K562 (cell line): ENCODE measurements around the gene NRN1L. TPM values are rescaled to one million over a fixed set of nuclear protein-coding genes. Genes with fewer than 3 reads are reported as not detected.

Experiments
- ASH1L ChIP-seq: fragments of 450-650 bp; IDR thresholded peaks from 2 replicates; pipeline ENCODE4 v1.6.1; 2018; ENCODE audit warnings: borderline replicate concordance, mild to moderate bottlenecking, low read depth; ENCODE audit not compliant: partially characterized antibody
- CHCHD3 ChIP-seq: fragments of 250-450 bp; sonication (Bioruptor Pico); IDR thresholded peaks from 2 replicates; pipeline ENCODE4 v2.1.2; 2022; ENCODE audit warnings: mild to moderate bottlenecking
- COPS2 ChIP-seq: fragments of 450-650 bp; conservative IDR thresholded peaks from 2 replicates; pipeline ENCODE4 v1.6.1; 2016; ENCODE audit warnings: mild to moderate bottlenecking, moderate library complexity
- E2F3 ChIP-seq: fragments of 250-450 bp; sonication (Bioruptor Pico); IDR thresholded peaks from 2 replicates; pipeline ENCODE4 v1.4.0; 2020; ENCODE audit warnings: mild to moderate bottlenecking
- FUS ChIP-seq: fragments of 200-400 bp; formaldehyde crosslinking; optimal IDR thresholded peaks from 2 replicates; pipeline ENCODE3; 2017; ENCODE audit warnings: low read depth, low read length
- HMBOX1 ChIP-seq: sonication (generic); IDR thresholded peaks from 2 replicates; pipeline ENCODE4 v1.6.1; 2016
- KDM5B ChIP-seq: fragments of 200-600 bp; sonication (generic); IDR thresholded peaks from 2 replicates; pipeline ENCODE4 v1.6.1; 2012; ENCODE audit warnings: low read depth, mild to moderate bottlenecking, moderate library complexity, low read length, control low read depth, inconsistent platforms; ENCODE audit not compliant: insufficient replicate concordance
- LARP7 ChIP-seq: fragments of 450-650 bp; IDR thresholded peaks from 2 replicates; pipeline ENCODE4 v1.6.1; 2016
- MCM7 ChIP-seq, 2 experiments: fragments of 450-650 bp; IDR thresholded peaks; 2 replicates each; pipeline ENCODE4 v1.6.1; 2016 to 2018
- NELFE ChIP-seq: IDR thresholded peaks from 2 replicates; pipeline ENCODE4 v1.6.1; 2011; ENCODE audit warnings: mild to moderate bottlenecking; ENCODE audit not compliant: insufficient read depth, insufficient read length
- NFRKB ChIP-seq: fragments of 450-650 bp; IDR thresholded peaks from 2 replicates; pipeline ENCODE4 v1.6.1; 2016; ENCODE audit warnings: low read depth
- NONO ChIP-seq, 2 experiments: fragments of 200-400 bp in 1 of 2; fragments of 450-650 bp in 1 of 2; formaldehyde crosslinking in 1 of 2; IDR thresholded peaks; 2 replicates each; pipeline ENCODE4 v1.6.1; 2017; ENCODE audit warnings: low read depth in 2 of 2, mild to moderate bottlenecking in 2 of 2, moderate library complexity in 2 of 2, low read length in 1 of 2
- PTTG1 ChIP-seq: fragments of 450-650 bp; IDR thresholded peaks from 2 replicates; pipeline ENCODE4 v1.6.1; 2016; ENCODE audit warnings: low read depth, mild to moderate bottlenecking, missing genetic modification characterization, missing compliant biosample characterization
- TFE3 ChIP-seq: fragments of 450-650 bp; formaldehyde crosslinking; IDR thresholded peaks from 2 replicates; pipeline ENCODE4 v1.4.0; 2020; ENCODE audit warnings: mild to moderate bottlenecking, mixed read lengths
- ZBED1 ChIP-seq: IDR thresholded peaks from 2 replicates; pipeline ENCODE4 v1.6.1; 2014
- ZMIZ1 ChIP-seq, 2 experiments: fragments of 150-350 bp in 1 of 2; IDR thresholded peaks; 2 replicates each; pipeline ENCODE4 v1.6.1; 2012 to 2016; ENCODE audit warnings: low read depth in 2 of 2, low read length in 2 of 2, mild to moderate bottlenecking in 1 of 2, moderate library complexity in 1 of 2
- ZNF695 ChIP-seq: fragments of 450-650 bp; formaldehyde crosslinking; IDR thresholded peaks from 2 replicates; pipeline ENCODE4 v1.4.0; 2020; ENCODE audit warnings: mild to moderate bottlenecking, moderate library complexity
- polyA plus RNA-seq, 8 experiments: library from polyadenylated mRNA; depleted of rRNA in 4 of 8; stranded (reverse) in 5 of 8; unstranded in 3 of 8; fragments of >200 nt; fragmentation: Nextera tagmentation in 2 of 8; fragmentation: Illumina TruSeq in 1 of 8; extraction: Ambion mirVana in 2 of 8; extraction: Trizol in 1 of 8; gene quantifications; 2 replicates each; pipeline versions ENCODE4 v1.2.1 to v1.2.3, GENCODE V29; 2011 to 2014; ENCODE audit warnings: inconsistent platforms in 1 of 8, missing spikeins in 1 of 8
- total RNA-seq, 7 experiments: library from RNA; depleted of rRNA in 6 of 7; stranded (reverse); fragments of >200 nt in 6 of 7; fragmentation: Illumina TruSeq in 2 of 7; extraction: Trizol in 2 of 7; gene quantifications; 2 replicates each; pipeline versions ENCODE4 v1.2.1 to v1.2.3, GENCODE V29; 2011 to 2021; ENCODE audit warnings: low replicate concordance in 1 of 7
- TF ChIP-seq, protein P1 (sequence below): fragments of 450-650 bp; formaldehyde crosslinking; IDR thresholded peaks from 2 replicates; pipeline ENCODE4 v1.4.0; 2022; ENCODE audit warnings: missing genetic modification characterization
- TF ChIP-seq, protein P2 (sequence below): conservative IDR thresholded peaks from 2 replicates; pipeline ENCODE4 v1.6.1; 2011; ENCODE audit warnings: low read depth, mild to moderate bottlenecking, low read length; ENCODE audit not compliant: control insufficient read depth

Gene NRN1L
- total and polyA plus RNA-seq, 9 of the 15 experiments (the other 6 are each of a cell fraction or from before 2014, with no cell fraction given): 0.22 to 0.86 (median 0.61) TPM; not detected in 5

DNA sequence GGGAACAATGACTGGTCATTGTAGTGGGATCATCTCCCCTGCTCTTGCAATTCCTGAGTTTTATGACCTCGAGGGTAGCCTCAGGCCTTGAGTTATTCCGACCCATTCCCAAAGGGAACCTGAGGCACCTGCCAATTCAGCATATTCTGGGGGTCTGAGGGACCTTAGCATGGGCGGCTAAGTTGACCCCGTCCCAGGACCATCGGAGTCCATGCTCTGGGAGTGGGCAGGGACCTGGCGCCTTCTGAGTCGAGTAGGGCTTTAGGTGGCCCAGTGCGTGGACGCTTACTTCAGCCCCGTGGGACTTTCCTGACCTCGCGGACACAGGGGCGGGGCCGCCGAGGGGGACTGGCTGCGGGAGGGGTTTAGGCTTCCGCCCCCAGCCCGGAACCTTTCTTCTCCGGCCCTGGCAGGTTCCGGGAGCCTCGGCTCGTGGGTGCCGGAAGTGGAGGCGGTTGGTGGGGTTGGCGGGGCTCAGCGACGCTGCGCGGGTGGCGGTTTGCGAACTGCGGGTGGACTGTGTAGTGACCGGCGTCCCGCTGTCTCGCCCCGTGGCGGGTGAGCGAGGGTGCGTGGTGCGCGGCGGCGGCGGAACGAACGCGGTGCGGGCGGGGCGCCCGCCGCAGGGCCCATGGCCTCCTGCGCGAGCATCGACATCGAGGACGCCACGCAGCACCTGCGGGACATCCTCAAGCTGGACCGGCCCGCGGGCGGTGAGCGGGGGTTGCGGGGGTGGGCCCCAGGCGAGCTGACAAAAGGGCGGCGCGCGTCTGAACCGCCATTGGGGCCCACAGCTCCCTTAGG is 11.9 kb upstream of the NRN1L start, which contains the start of gene EDC4 (continued):
- TF ChIP-seq HMBOX1 (no peak), ZBED1 (no peak), ZNF695 (CRISPR knock-in tag) (no peak), TFE3 (CRISPR knock-in tag) (no peak), MCM7 (IDR thresholded peaks at IDR 0.05) (no peak), NELFE (no peak), FUS (peak; percentile 83), KDM5B (peak; percentile 83), ZMIZ1 (IDR thresholded peaks at IDR 0.05; ENCODE audit: low read depth in 2 of 2, low read length in 2 of 2) (peak in 1 of 2 experiments; percentile 83; a peak in 2 of 4 replicates), PTTG1 (tag) (no peak), COPS2 (no peak), NFRKB (0 out of 2 replicates have a peak, but pooled peaks have one; percentile 26), E2F3 (peak; percentile 77; the same call in 1 of the 2 replicates), ASH1L (no peak), CHCHD3 (CRISPR knock-in tag) (no peak), NONO (IDR thresholded peaks at IDR 0.05; ENCODE audit: low read depth in 2 of 2, low read length in 1 of 2) (no peak; a peak in 1 of 4 replicates), LARP7 (no peak)
- TF ChIP-seq, protein P1, sequence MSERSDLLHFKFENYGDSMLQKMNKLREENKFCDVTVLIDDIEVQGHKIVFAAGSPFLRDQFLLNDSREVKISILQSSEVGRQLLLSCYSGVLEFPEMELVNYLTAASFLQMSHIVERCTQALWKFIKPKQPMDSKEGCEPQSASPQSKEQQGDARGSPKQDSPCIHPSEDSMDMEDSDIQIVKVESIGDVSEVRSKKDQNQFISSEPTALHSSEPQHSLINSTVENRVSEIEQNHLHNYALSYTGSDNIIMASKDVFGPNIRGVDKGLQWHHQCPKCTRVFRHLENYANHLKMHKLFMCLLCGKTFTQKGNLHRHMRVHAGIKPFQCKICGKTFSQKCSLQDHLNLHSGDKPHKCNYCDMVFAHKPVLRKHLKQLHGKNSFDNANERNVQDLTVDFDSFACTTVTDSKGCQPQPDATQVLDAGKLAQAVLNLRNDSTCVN (CRISPR knock-in tag): no peak
- TF ChIP-seq, protein P2, sequence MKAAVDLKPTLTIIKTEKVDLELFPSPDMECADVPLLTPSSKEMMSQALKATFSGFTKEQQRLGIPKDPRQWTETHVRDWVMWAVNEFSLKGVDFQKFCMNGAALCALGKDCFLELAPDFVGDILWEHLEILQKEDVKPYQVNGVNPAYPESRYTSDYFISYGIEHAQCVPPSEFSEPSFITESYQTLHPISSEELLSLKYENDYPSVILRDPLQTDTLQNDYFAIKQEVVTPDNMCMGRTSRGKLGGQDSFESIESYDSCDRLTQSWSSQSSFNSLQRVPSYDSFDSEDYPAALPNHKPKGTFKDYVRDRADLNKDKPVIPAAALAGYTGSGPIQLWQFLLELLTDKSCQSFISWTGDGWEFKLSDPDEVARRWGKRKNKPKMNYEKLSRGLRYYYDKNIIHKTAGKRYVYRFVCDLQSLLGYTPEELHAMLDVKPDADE: peak; percentile 85
